ENCODE results near the gene PDE7B. TPM values are rescaled to one million over a fixed set of nuclear protein-coding genes. Genes with fewer than 3 reads are reported as not detected.

PDE7B gene
- total RNA-seq, 2 experiments from 2014 or later: 0.38 to 0.40 TPM

- CTCF ChIA-PET: no interaction called here
- POLR2A ChIA-PET: no interaction called here
These were observed 163.2 kb downstream of the PDE7B start for GRCh38 chr6:136014454-136015437.

GRCh38 chr6:136015531-136015930 is 164.0 kb downstream of the PDE7B start:
- POLR2A ChIA-PET: no interaction called here
- CTCF ChIA-PET: no interaction called here

DNA sequence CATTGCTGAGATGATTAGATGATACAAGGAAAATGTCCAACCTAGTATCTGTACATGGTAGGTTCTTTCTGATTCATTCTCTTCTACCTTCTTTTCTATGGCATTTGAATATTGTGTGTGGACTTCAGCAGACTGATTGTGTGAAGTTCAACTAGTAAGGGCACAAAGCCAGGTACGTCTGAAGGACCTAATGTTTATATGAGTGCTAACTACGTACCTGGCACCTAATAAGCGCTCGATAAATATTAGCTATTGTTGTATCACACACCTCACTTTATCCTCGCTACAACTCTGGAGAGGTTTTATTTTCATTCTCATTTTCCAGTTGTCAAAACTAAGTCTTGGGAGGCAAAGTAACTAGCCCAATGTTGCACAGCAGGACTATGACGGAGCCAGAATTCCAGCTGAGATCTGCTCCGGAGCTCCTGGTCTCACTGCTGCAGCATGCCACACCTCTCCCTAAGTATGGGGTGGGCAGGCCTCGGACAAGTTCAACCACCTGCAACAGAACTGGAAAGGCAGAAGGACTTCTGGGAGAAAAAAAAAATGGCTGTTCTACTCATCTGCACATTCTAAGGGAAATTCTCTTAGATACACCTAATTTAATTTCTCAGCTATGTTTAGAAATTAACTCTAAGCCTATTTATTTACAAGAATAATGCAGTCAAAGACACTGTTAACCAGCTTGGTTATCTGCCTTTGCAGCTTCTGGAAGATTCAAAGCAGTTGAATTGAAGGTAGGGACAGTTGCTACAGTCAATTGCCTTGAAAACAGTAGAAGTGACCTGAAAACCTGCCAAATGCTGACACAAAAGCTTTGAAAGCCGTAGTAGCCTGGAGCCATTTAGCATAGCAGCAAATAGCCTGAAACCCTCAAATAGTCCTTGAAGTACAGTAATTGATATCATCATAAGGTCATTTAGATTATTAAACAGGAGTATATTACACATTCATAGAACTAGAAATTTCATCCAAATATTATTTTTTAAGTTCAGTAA is 165.0 kb downstream of the PDE7B start:
- ChIA-PET CTCF (no interaction called here), POLR2A (no interaction called here)

DNA sequence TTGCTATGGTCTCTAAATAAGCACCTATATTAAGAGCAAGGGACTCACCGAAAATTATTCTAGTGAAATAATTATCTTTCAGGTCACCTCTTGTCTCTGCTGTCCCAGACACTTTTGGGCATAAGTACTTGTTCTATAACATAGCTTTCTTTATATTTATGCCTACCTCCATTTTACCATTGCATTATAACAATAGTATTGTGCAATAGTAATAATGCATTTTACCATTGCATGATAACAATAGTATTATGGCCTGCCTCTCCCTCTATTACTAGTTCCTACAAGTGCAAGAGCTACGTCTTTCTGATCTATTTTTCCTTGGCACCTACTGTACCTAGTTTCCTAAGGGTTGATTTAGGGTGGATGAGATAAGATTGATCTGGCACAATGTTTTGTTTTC is 169.2 kb downstream of the PDE7B start:
- CTCF ChIA-PET: no interaction called here
- POLR2A ChIA-PET: no interaction called here

DNA sequence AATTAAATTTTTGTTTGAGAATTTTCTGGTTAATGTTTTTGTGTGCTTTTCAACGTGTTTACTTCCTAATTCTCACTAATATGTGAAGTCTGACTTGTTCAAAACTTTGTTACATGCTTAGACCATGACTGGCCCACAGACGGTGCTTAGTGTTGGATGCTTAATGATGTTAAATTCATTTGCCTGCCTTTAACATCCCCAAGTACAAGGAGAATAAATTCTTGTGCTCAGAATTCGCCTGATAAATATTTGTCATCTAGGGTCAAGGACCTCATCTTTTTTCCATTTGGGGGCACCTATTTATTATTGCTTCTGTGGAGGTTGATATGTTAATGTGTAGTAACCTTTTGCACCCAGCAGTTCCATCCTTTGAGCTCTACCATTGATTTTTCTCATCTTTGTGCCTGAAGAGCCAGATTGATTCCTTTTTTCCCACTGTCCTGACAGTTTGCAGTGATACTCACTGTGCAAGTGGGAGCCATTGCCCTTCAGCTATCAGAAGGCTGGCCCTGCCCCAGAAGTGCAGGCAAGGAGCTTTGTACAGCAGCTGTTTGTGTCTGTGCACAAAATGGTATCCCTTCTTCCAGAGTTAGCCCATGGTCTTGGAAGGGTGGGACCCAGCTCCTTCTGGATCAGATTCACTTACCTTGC is 170.8 kb downstream of the PDE7B start:
- ChIA-PET POLR2A (no interaction called here), CTCF (no interaction called here)

- POLR2A ChIA-PET: no interaction called here
- CTCF ChIA-PET: no interaction called here
These were observed 173.2 kb downstream of the PDE7B start for GRCh38 chr6:136024711-136025110.

- CTCF ChIA-PET: no interaction called here
- POLR2A ChIA-PET: no interaction called here
These were observed 174.2 kb downstream of the PDE7B start for GRCh38 chr6:136025736-136026135.

GRCh38 chr6:136030131-136030530 is 178.6 kb downstream of the PDE7B start:
- CTCF ChIA-PET: no interaction called here
- POLR2A ChIA-PET: no interaction called here

DNA sequence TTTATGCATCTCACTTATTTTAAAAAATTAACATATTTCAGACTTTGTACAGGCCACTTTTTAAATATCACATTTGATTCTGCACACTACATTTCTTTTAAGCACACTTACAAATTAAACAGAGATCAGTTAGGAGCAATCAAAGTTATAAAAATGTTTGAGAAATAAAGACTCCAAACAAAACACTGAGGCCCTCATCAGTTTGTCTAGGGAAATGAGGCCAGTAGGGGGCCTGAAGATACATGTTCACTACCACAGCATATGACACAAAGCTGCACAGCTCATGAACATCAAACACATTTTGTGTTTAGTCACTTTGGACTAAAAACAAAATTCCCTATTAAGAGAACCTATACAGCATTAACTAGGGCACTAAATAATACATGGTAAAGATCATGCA is 180.5 kb downstream of the PDE7B start:
- POLR2A ChIA-PET: no interaction called here
- CTCF ChIA-PET: no interaction called here

- POLR2A ChIA-PET: no interaction called here
These were observed 181.9 kb downstream of the PDE7B start for GRCh38 chr6:136033416-136033815.

DNA sequence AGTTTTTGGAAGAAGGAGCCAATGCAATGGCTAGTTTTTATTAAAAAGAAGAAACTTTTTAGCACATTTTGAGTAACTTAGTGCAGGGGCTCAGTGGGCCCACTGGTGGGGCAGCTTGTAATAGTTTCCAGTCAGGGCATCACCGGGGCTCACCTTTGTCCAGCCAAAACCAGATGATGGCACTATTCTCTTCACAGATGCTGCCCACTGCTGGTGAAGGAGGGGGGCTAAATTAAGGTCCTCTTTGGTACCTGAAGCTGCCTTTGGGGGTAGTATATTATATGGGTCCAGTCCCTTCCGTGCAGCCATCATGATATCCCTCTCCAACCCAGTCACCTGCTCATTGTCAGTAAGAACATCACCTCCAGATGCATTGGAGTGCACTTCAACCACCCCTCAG is 182.9 kb downstream of the PDE7B start:
- ChIA-PET CTCF (no interaction called here), POLR2A (no interaction called here)

More at GRCh38 chr6:136033416-136033815, 181.9 kb downstream of the PDE7B start:
- CTCF ChIA-PET: no interaction called here

GRCh38 chr6:136035378-136036070 is 184.0 kb downstream of the PDE7B start:
- ChIA-PET POLR2A (no interaction called here), CTCF (interaction anchor here (0.6 kb wide), 1 partner anchor 72 kb away, joined by 4 read pairs; no protein-coding TSS in a partner anchor)

GRCh38 chr6:136036071-136036380 is 184.5 kb downstream of the PDE7B start:
- ChIA-PET CTCF (no interaction called here), POLR2A (no interaction called here)

DNA sequence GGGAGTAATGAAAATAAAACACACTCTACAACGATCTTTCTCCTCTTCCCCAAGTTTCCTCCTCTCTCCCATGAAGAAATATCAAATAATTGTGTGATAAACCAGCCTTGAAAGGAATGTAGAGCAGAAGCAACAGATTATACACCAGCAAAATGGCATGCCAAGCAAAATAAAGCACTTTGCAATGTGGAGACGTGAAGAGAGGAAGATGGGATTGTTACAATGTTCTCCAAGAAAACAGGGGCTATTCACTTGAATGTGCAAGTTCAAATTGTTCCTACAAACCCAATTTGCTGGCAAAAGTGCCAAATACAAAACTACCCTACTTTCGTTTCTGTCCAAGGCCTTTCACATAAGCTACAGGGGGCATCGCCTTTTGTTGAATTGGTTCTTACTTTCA is 185.1 kb downstream of the PDE7B start:
- ChIA-PET CTCF (no interaction called here), POLR2A (no interaction called here)

DNA sequence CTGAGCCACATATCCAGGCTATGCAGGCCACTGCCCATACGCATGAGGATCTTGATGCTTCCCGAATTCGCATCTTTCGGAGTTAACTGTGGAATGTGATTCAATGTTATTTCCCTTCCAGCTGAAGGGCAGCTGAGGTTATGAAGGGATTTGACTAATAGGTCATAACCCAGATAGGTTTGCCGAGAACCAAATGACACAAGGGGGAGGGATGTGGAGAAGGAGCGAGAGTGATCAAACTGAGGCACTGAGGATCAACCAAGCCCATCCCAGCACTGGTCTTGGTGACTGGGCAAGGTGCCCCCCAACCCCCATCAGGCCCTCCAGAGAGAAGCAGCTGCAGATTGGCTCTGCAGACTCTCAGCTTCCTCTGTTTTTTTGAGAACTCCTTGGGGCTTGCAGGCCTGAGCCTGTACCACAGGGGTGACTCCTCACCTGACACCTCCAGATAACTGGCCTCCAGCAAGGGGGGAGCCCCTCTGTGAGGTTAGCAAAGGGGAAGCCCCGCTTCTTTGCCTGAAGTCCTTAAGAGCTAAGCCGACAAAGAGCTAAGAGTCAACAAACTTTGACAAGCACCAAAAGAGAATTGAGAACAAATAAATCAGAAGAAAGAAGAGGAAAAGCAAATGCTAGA is 185.9 kb downstream of the PDE7B start:
- POLR2A ChIA-PET: no interaction called here
- CTCF ChIA-PET: no interaction called here

DNA sequence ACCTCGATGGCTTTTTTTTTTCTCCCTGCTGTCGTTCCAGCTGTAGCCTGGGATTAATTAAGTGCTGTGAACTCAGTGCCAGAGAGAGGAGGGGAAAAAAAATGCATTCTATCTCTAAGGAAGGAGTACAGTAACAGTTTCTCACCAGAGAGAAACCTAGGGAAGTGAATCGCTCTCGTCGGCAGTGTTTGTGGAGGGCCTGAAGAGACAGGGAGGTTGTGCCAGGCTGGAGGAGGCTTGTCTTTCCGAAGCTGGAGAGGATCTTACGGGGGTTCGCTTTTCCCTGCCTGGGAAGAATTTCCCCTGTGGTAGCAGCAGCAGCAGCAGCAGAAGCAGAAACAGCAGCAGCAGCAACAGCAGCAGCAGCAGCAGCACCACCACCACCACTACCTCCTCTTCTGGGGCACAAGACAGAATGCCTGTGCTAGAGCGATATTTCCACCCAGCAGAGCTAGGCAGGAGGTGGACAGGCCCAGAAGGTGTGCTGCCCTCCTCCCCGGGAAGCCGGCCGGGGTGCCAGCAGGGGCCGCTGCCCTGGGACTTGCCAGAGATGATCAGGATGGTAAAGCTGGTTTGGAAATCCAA is 186.5 kb downstream of the PDE7B start:
- ChIA-PET POLR2A (no interaction called here), CTCF (no interaction called here)

- POLR2A ChIA-PET: no interaction called here
- CTCF ChIA-PET: interaction anchor here (0.8 kb wide), 1 partner anchor 15 kb away, joined by 3 read pairs; no protein-coding TSS in a partner anchor
These were observed 187.0 kb downstream of the PDE7B start for GRCh38 chr6:136038531-136038930.

DNA sequence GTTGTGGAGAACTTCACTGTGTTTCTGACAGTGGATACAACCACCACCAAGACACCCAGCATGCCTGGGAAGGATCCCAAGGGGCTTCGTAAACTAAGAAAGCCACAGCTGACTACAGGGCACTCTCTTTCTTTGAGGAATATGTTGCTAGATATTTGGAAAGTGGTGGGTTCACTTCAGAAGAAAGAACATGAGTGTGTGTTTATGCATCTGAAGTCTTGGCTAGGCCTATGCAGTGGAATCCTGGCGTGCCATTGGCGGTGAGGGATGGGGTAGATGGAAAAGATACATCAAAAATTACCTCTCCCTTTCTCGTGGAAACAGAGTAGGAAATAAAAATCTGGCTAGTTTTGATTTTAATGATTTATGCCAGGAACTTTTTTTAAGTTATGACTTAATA is 187.7 kb downstream of the PDE7B start:
- ChIA-PET POLR2A (no interaction called here), CTCF (interaction anchor here (0.8 kb wide), 1 partner anchor 15 kb away, joined by 3 read pairs; no protein-coding TSS in a partner anchor)

- POLR2A ChIA-PET: no interaction called here
- CTCF ChIA-PET: no interaction called here
These were observed 199.0 kb downstream of the PDE7B start for GRCh38 chr6:136050475-136050874.

All from activated CD8-positive, alpha-beta memory T cell treated with anti-CD3 and anti-CD28 coated beads for 36 hours (primary cell).